CD4-positive, alpha-beta memory T cell (primary cell): ENCODE data around the gene PLEKHA7. TPM values are rescaled to one million over a fixed set of nuclear protein-coding genes. Genes with fewer than 3 reads are reported as not detected.

Source experiments
- CTCF ChIA-PET: fragments of 350-600 bp; sonication (Branson Sonifier 250); formaldehyde crosslinking; loops from one replicate; lab custom pipeline; 2021; ENCODE audit warnings: inconsistent platforms; ENCODE audit not compliant: partially characterized antibody; lab: Charles Lee
- POLR2A ChIA-PET: fragments of 350-600 bp; sonication (Branson Sonifier 250); formaldehyde crosslinking; loops from one replicate; lab custom pipeline; 2021; ENCODE audit not compliant: partially characterized antibody; lab: Charles Lee
- DNase-seq, 5 donors: peaks; one replicate each; pipeline versions ENCODE4 v3.0.0 to v3.0.0-alpha.2; 2020 to 2022; ENCODE audit warnings: mixed read lengths in 1 of 5
- H3K27ac ChIP-seq: one replicate; pipeline ENCODE4 v1.7.0; 2013; ENCODE audit warnings: low read depth, low read length
- H3K27me3 ChIP-seq: 2 replicates; pipeline ENCODE4 v1.7.0; 2013; ENCODE audit warnings: mild to moderate bottlenecking, low read length, moderate library complexity; ENCODE audit not compliant: insufficient read depth
- H3K36me3 ChIP-seq: 2 replicates; pipeline ENCODE4 v1.7.0; 2013; ENCODE audit warnings: mild to moderate bottlenecking, low read length, moderate library complexity; ENCODE audit not compliant: insufficient read depth
- H3K4me1 ChIP-seq: 2 replicates; pipeline ENCODE4 v1.7.0; 2013; ENCODE audit warnings: mild to moderate bottlenecking, low read length, moderate library complexity; ENCODE audit not compliant: insufficient read depth
- H3K4me3 ChIP-seq, 2 donors: one replicate each; pipeline ENCODE4 v1.7.0; 2013; ENCODE audit warnings: low read length in 2 of 2, mild to moderate bottlenecking in 1 of 2
- H3K9me3 ChIP-seq, 2 donors: one replicate each; pipeline ENCODE4 v1.7.0; 2013; ENCODE audit warnings: low read length in 2 of 2, control low read depth in 1 of 2; ENCODE audit not compliant: control insufficient read depth in 1 of 2
- H3K27ac Mint-ChIP-seq, 7 donors: one replicate each; pipeline ENCODE4 v1.8.0; 2020 to 2021; ENCODE audit warnings: mixed read lengths in 7 of 7, mild to moderate bottlenecking in 6 of 7, inconsistent platforms in 3 of 7, moderate library complexity in 3 of 7
- H3K27me3 Mint-ChIP-seq, 2 donors: one replicate each; pipeline ENCODE4 v1.8.0; 2020 to 2021; ENCODE audit warnings: mixed read lengths in 2 of 2
- H3K36me3 Mint-ChIP-seq, 2 donors: one replicate each; pipeline ENCODE4 v1.8.0; 2020 to 2021; ENCODE audit warnings: mixed read lengths in 2 of 2, inconsistent platforms in 1 of 2, mild to moderate bottlenecking in 1 of 2
- H3K4me1 Mint-ChIP-seq, 4 donors: one replicate each; pipeline ENCODE4 v1.8.0; 2020 to 2021; ENCODE audit warnings: mixed read lengths in 4 of 4, mild to moderate bottlenecking in 1 of 4
- H3K4me3 Mint-ChIP-seq, 8 donors: one replicate each; pipeline ENCODE4 v1.8.0; 2020 to 2021; ENCODE audit warnings: mixed read lengths in 8 of 8, mild to moderate bottlenecking in 7 of 8, moderate library complexity in 6 of 8, inconsistent platforms in 3 of 8
- H3K9me3 Mint-ChIP-seq, 8 donors: one replicate each; pipeline ENCODE4 v1.8.0; 2020 to 2021; ENCODE audit warnings: mixed read lengths in 8 of 8, mild to moderate bottlenecking in 5 of 8, inconsistent platforms in 3 of 8, moderate library complexity in 1 of 8
- intact Hi-C: fragments of 100-400 bp; cut with micrococcal nuclease; formaldehyde crosslinking; loops from one replicate; pipeline ENCODE4 v1.15.1; 2023
- polyA plus RNA-seq, 2 donors: library from polyadenylated mRNA; unstranded; fragments of 300-500 nt; fragmentation: Illumina TruSeq; gene quantifications; one replicate each; pipeline ENCODE4 v1.2.3, GENCODE V29; 2021
- total RNA-seq, 2 experiments: library from RNA; stranded (reverse); gene quantifications; one replicate each; pipeline ENCODE4 v1.2.3, GENCODE V29; 2021

The PLEKHA7 gene
- total and polyA plus RNA-seq, 4 experiments from 2014 or later: 1.6 to 8.3 (median 6.0) TPM

DNA sequence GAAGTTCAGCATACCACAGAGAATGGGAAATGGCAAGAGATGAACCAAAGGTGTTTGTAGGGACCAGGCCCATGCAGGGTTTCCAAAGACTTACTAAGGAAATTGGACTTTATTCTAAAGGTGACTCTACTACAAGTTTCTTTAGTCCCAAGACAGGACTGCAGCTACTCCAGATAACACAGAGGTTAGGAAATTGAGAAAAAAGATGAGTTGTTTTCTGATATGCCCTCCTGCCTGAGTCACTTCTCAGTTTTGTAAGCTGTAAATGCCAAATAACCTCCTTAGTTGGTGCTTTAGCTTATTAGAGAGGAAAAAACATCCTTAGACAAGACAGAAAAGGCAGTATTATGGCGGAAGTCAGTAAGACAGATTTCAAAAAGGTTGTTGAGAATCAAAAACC, 179.8 kb downstream of the PLEKHA7 start:
- no peaks in the 10 kb centered on the region for H3K4me1 ChIP-seq
- H3K4me3 ChIP-seq: no peak overlapping the region
- peaks cover 6 to 13% of the 10 kb centered on the region in 2 donors for H3K36me3 Mint-ChIP-seq
- no peaks in the 10 kb centered on the region for H3K27me3 ChIP-seq
- no peak overlapping the region for H3K27ac ChIP-seq
- H3K9me3 ChIP-seq: no peaks in the 10 kb centered on the region
- DNase-seq: no peak
- no peak overlapping the region for H3K4me3 Mint-ChIP-seq
- CTCF ChIA-PET: interaction anchor here (2.8 kb wide), 1 partner anchor 14 kb away, joined by 14 read pairs; no protein-coding TSS in a partner anchor
- H3K9me3 Mint-ChIP-seq: no peaks in the 10 kb centered on the region
- no peaks in the 10 kb centered on the region for H3K4me1 Mint-ChIP-seq
- POLR2A ChIA-PET: no interaction called here
- no peaks in the 10 kb centered on the region for H3K36me3 ChIP-seq
- no peak overlapping the region for H3K27ac Mint-ChIP-seq
- intact Hi-C loops: no loop called here
- H3K27me3 Mint-ChIP-seq: no peaks in the 10 kb centered on the region

DNA sequence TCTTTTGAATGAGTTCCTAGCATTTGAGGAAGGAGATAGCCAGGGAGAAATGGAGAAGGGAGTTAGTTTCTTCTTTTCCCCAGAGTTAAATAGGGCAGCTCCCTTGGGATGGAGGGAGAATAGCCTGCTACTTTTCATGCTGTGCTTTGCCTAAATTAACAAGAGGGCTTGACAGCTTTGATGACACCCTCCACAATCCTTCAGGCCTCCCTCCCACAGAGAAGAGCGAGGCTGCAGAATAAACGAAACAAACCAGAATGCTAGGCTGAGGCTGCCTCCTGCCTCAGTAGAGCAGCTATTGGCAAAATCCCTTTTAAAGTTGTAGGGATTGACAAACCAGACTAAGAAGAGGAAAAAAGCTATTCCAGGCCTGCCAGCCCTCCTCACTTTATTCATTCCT, 181.2 kb downstream of the PLEKHA7 start:
- Histone ChIP-seq H3K27ac (no peak overlapping the region), H3K27me3 (no peaks in the 10 kb centered on the region), H3K4me1 (no peaks in the 10 kb centered on the region), H3K4me3 (no peak overlapping the region), H3K9me3 (no peaks in the 10 kb centered on the region), H3K36me3 (no peaks in the 10 kb centered on the region)
- H3K27ac Mint-ChIP-seq: no peak overlapping the region
- H3K4me1 Mint-ChIP-seq: no peaks in the 10 kb centered on the region
- intact Hi-C loops: no loop called here
- H3K9me3 Mint-ChIP-seq: no peaks in the 10 kb centered on the region
- POLR2A ChIA-PET: no interaction called here
- peaks cover 8 to 13% of the 10 kb centered on the region in 2 donors for H3K36me3 Mint-ChIP-seq
- no peak overlapping the region for H3K4me3 Mint-ChIP-seq
- H3K27me3 Mint-ChIP-seq: no peaks in the 10 kb centered on the region
- DNase-seq: no peak
- CTCF ChIA-PET: interaction anchor here (1.2 to 2.8 kb wide), 2 partner anchors 9 to 13 kb away, joined by 3 to 14 read pairs; no protein-coding TSS in a partner anchor

DNA sequence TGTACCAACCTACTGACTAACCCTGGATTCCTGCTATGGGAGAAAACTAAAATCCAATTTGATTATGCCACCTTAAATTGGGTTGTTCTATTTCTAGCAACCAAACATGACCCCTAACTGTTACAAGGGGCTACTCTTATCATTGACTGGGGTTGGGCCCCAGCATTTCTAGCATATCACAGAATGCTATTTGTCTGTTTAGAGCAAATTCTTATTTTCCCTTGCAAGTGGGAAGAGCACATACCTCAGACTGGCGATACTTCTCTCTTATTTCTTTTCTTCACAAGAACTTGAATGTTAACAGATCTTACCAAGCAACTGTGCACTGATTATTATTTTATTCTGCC, 182.0 kb downstream of the PLEKHA7 start:
- H3K4me1 Mint-ChIP-seq: no peaks in the 10 kb centered on the region
- H3K27ac Mint-ChIP-seq: no peak overlapping the region

DNA sequence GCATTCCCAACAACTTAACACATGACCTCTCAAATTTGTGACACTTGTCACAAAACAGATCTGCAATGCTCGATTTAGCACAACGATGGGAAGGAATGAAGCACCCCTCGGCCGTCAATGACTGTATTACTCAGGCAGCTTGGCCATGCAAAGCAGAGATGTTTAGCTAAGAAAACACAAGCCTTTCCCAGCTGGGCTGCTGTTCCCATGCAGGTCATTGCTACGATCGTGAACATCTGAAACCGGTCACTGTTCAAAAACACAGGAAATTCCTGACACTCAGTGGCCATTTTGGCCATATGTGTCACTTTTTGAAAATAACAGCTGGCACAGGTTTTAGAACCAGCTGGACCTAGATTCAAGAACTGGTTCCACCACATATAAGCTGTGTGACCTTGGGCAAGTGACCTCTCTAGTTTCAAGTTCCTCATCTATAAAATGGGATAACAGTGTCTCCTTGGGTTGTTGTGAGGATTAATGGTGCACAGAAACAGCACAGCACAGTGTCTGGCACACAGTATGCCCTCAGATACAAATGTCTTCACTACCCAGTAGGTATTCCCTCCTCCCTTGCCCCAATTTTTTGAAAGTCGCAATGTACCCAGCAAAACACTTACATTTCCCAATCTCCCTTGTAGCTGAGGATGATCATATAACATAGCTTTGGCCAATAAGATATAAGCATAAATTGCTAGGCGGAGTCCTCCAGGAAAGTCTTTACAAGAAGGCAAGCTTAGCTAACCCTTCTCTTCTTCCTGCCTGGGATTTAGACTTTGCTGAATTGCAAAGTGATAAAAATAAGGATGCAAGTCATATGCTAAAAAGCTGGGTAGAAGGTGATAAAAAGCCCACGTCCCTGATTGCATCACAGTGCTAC, 182.7 kb downstream of the PLEKHA7 start:
- DNase-seq: no peak
- H3K36me3 Mint-ChIP-seq: peaks cover 10 to 12% of the 10 kb centered on the region in 2 donors
- H3K4me3 ChIP-seq: no peak overlapping the region
- intact Hi-C loops: no loop called here
- H3K4me3 Mint-ChIP-seq: no peak overlapping the region
- no peaks in the 10 kb centered on the region for H3K27me3 ChIP-seq
- ChIA-PET CTCF (interaction anchor here (4.2 kb wide), 1 partner anchor 11 kb away, joined by 34 read pairs; no protein-coding TSS in a partner anchor), POLR2A (no interaction called here)
- H3K9me3 ChIP-seq: no peaks in the 10 kb centered on the region
- no peaks in the 10 kb centered on the region for H3K36me3 ChIP-seq
- no peak overlapping the region for H3K27ac Mint-ChIP-seq
- H3K4me1 ChIP-seq: no peaks in the 10 kb centered on the region
- no peaks in the 10 kb centered on the region for H3K9me3 Mint-ChIP-seq
- no peaks in the 10 kb centered on the region for H3K27me3 Mint-ChIP-seq
- no peaks in the 10 kb centered on the region for H3K4me1 Mint-ChIP-seq
- no peak overlapping the region for H3K27ac ChIP-seq

More for the DNA sequence above, 182.0 kb downstream of the PLEKHA7 start:
- Mint-ChIP-seq H3K9me3 (no peaks in the 10 kb centered on the region), H3K36me3 (peaks cover 8 to 10% of the 10 kb centered on the region in 2 donors), H3K27me3 (no peaks in the 10 kb centered on the region), H3K4me3 (no peak overlapping the region)
- Histone ChIP-seq H3K27ac (no peak overlapping the region), H3K9me3 (no peaks in the 10 kb centered on the region), H3K4me3 (no peak overlapping the region), H3K36me3 (no peaks in the 10 kb centered on the region), H3K4me1 (no peaks in the 10 kb centered on the region), H3K27me3 (no peaks in the 10 kb centered on the region)
- ChIA-PET CTCF (no interaction called here), POLR2A (no interaction called here)
- DNase-seq: no peak
- intact Hi-C loops: no loop called here

DNA sequence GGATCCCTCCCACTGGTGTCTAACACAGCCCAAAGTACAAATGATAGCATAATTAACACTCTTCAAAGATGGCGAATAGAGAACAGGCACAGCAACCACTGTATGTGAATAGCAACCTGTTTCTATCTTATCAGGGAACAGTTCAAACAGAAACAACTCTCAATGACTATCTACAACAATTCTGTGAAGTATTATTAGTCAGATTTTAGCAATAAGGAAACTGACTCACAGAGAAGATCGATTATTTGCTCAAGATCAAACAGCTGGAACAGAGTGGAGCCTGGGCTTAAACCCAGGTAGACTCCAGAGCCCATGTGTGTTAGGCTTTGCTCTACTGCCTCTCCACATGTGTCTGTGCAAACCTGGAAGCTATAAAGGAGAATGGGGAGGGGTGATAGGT, 187.1 kb downstream of the PLEKHA7 start:
- Histone ChIP-seq H3K4me1 (no peaks in the 10 kb centered on the region), H3K36me3 (no peaks in the 10 kb centered on the region), H3K9me3 (no peaks in the 10 kb centered on the region), H3K27me3 (no peaks in the 10 kb centered on the region), H3K4me3 (no peak overlapping the region), H3K27ac (no peak overlapping the region)
- Mint-ChIP-seq H3K9me3 (no peaks in the 10 kb centered on the region), H3K27ac (no peak overlapping the region), H3K36me3 (peaks cover 8 to 9% of the 10 kb centered on the region in 2 donors), H3K4me3 (no peak overlapping the region), H3K4me1 (no peaks in the 10 kb centered on the region), H3K27me3 (no peaks in the 10 kb centered on the region)
- ChIA-PET CTCF (interaction anchor here (1.2 kb wide), 1 partner anchor 10 kb away, joined by 4 read pairs; no protein-coding TSS in a partner anchor), POLR2A (no interaction called here)
- DNase-seq: no peak
- intact Hi-C loops: no loop called here

DNA sequence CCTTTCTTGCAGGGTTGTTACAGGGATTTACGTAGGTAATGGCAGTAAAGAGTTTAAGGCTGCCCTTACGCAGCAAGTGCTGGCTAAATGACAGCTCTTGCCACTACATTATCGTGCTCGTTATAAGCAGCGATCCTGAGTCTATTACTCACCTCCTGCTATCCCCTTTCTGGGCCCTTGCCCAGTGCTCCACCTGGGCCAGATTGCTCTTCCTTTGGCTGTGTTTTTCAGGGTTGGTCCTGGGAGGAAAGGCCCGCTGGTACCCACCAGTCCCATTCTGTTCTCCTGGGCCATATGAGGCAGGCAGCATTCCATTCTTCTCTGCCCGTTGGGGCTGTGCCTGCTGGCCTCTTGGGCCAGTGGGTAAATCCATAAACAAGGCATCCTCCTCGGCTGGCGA, 188.2 kb downstream of the PLEKHA7 start:
- intact Hi-C loops: no loop called here
- Mint-ChIP-seq H3K9me3 (no peaks in the 10 kb centered on the region), H3K36me3 (peaks cover 8 to 9% of the 10 kb centered on the region in 2 donors), H3K4me3 (no peak overlapping the region), H3K4me1 (no peaks in the 10 kb centered on the region), H3K27me3 (no peaks in the 10 kb centered on the region), H3K27ac (no peak overlapping the region)
- DNase-seq: no peak
- Histone ChIP-seq H3K4me3 (no peak overlapping the region), H3K4me1 (no peaks in the 10 kb centered on the region), H3K27me3 (no peaks in the 10 kb centered on the region), H3K9me3 (no peaks in the 10 kb centered on the region), H3K27ac (no peak overlapping the region), H3K36me3 (no peaks in the 10 kb centered on the region)
- ChIA-PET POLR2A (no interaction called here), CTCF (no interaction called here)

DNA sequence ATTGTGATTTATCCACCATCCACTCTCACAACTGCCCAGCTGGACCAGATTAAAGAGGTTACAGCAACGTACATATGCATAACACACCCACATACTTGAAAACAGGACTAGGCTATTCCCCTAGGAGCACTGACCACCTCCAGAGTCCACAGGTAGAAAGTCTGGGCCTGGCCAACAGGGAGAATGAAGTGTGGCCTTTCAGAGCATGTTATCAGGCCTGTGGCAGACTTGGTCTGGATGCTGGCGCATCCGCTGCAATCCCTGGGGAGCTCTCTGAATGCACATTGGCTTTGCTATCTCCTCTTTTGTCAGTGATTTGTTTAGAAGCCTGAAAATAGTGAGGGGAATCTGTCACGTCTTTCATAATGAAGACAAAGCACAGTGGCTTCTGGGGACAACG, 189.1 kb downstream of the PLEKHA7 start:
- Mint-ChIP-seq H3K4me3 (no peak overlapping the region), H3K9me3 (no peaks in the 10 kb centered on the region), H3K27me3 (no peaks in the 10 kb centered on the region), H3K27ac (no peak overlapping the region), H3K36me3 (peaks cover 7 to 8% of the 10 kb centered on the region in 2 donors), H3K4me1 (peaks cover 5 to 6% (median 6%) of the 10 kb centered on the region in 4 donors)
- intact Hi-C loops: no loop called here
- DNase-seq: no peak
- Histone ChIP-seq H3K4me3 (no peak overlapping the region), H3K36me3 (no peaks in the 10 kb centered on the region), H3K9me3 (no peaks in the 10 kb centered on the region), H3K4me1 (no peaks in the 10 kb centered on the region), H3K27ac (no peak overlapping the region), H3K27me3 (no peaks in the 10 kb centered on the region)
- CTCF ChIA-PET: interaction anchor here (1.1 kb wide), 1 partner anchor 8 kb away, joined by 3 read pairs; no protein-coding TSS in a partner anchor
- POLR2A ChIA-PET: no interaction called here
